ENCODE measurements around the gene GNAZ.

Gene GNAZ

GRCh38 chr22:23094695-23095681 is 24.7 kb downstream of the GNAZ start:
- no peak for TF ChIP-seq CTCF (IDR thresholded peaks at IDR 0.05; ENCODE audit: extremely low read depth, missing control alignments)
- DNase-seq (ENCODE audit: low spot score) = no peak

DNA sequence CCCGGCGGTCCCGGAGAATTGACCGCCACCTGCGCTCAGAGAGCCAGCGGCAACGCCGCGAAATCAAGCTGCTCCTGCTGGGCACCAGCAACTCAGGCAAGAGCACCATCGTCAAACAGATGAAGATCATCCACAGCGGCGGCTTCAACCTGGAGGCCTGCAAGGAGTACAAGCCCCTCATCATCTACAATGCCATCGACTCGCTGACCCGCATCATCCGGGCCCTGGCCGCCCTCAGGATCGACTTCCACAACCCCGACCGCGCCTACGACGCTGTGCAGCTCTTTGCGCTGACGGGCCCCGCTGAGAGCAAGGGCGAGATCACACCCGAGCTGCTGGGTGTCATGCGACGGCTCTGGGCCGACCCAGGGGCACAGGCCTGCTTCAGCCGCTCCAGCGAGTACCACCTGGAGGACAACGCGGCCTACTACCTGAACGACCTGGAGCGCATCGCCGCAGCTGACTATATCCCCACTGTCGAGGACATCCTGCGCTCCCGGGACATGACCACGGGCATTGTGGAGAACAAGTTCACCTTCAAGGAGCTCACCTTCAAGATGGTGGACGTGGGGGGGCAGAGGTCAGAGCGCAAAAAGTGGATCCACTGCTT is 25.5 kb downstream of the GNAZ start:
- DNase-seq (ENCODE audit: low spot score) = no peak
- TF ChIP-seq CTCF (IDR thresholded peaks at IDR 0.05; ENCODE audit: extremely low read depth, missing control alignments) = no peak

GRCh38 chr22:23097412-23098229 is 27.3 kb downstream of the GNAZ start:
- no peak for TF ChIP-seq CTCF (IDR thresholded peaks at IDR 0.05; ENCODE audit: extremely low read depth, missing control alignments)

DNA sequence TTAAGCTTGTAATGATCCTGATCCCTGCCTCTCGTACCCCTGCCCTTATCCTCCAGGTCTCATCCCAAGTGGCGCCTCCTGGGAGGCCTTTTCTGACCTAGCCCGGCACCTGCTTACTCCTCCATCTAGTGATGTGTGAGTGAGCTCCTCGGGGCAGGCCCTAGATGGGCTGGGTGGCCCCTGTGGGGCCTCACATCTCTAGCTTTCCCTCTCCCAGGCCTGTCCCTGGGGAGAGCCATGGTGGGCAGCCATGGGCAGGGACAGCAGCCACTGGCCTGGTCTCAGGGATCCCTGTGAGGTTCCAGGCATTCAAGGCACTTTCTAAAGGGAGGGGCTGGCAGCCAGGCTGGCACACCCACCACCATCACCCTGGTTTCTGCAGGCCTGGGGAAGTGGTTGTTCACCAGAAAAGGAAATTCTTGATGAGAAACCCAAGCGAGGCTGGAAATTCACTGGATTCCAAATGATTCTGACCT is 27.9 kb downstream of the GNAZ start:
- no peak for TF ChIP-seq CTCF (IDR thresholded peaks at IDR 0.05; ENCODE audit: extremely low read depth, missing control alignments)
- no peak for DNase-seq (ENCODE audit: low spot score)

More at GRCh38 chr22:23097412-23098229, 27.3 kb downstream of the GNAZ start:
- DNase-seq (ENCODE audit: low spot score) = no peak

GRCh38 chr22:23098718-23099530 is 28.6 kb downstream of the GNAZ start:
- DNase-seq (ENCODE audit: low spot score) = no peak
- TF ChIP-seq CTCF (IDR thresholded peaks at IDR 0.05; ENCODE audit: extremely low read depth, missing control alignments) = no peak

- no peak for TF ChIP-seq CTCF (IDR thresholded peaks at IDR 0.05; ENCODE audit: extremely low read depth, missing control alignments)
- DNase-seq (ENCODE audit: low spot score) = no peak
Measured at GRCh38 chr22:23099531-23099804, 29.1 kb downstream of the GNAZ start.
